Left renal pelvis (tissue), 4 donors: ENCODE measurements around the gene PCYT1B. TPM values are rescaled to one million over a fixed set of nuclear protein-coding genes. Genes with fewer than 3 reads are reported as not detected.
"Not testable (repeated sequence)": the region's sequence is repeated elsewhere in the genome, so short reads cannot be mapped to it uniquely, and the experiment has no call there.

Experiments used
- DNase-seq, 4 donors: peaks; one replicate each; pipeline ENCODE4 v3.0.0-alpha.2; 2013; ENCODE audit warnings: low read depth in 4 of 4, low spot score in 3 of 4
- polyA plus RNA-seq, 4 donors: library from polyadenylated mRNA; unstranded; fragments of 120-200 nt; gene quantifications; one replicate each; pipeline ENCODE4 v1.2.1, GENCODE V29; 2013; ENCODE audit not compliant: insufficient read length in 4 of 4

The PCYT1B gene
- polyA plus RNA-seq = 1 to 10 TPM; 2.6 to 3.8 (median 2.7) TPM

GRCh38 chrX:24647257-24648058 lies at the start of gene PCYT1B:
Gene PCYT1B (minus strand): TSS chrX:24647347. CDS start chrX:24647105, 242 bp downstream.
- DNase-seq = peak; percentile 33 to 64 (median 46)

GRCh38 chrX:24696294-24696693 lies 49.1 kb upstream of the PCYT1B start:
- no peak for DNase-seq

- no peak for DNase-seq
Observed at GRCh38 chrX:24694825-24695224, 47.7 kb upstream of the PCYT1B start.

GRCh38 chrX:24693453-24694202 lies 46.5 kb upstream of the PCYT1B start, which contains the start of gene POLA1:
Gene POLA1 (plus strand): TSS chrX:24693918. CDS start chrX:24693962, 44 bp downstream.
- peak; percentile 87 to 90 (median 88) for DNase-seq

GRCh38 chrX:24692305-24692704 lies 45.2 kb upstream of the PCYT1B start:
- DNase-seq = no peak

GRCh38 chrX:24684048-24684447 lies 36.9 kb upstream of the PCYT1B start:
- DNase-seq = no peak

GRCh38 chrX:24682739-24683432 lies 35.7 kb upstream of the PCYT1B start:
- no peak for DNase-seq

GRCh38 chrX:24676403-24677024 lies 29.4 kb upstream of the PCYT1B start:
- no peak for DNase-seq

- no peak for DNase-seq
Observed at GRCh38 chrX:24673424-24673823, 26.3 kb upstream of the PCYT1B start.

GRCh38 chrX:24672701-24673190 lies 25.6 kb upstream of the PCYT1B start:
- no peak for DNase-seq

- no peak for DNase-seq
Observed at GRCh38 chrX:24668111-24668510, 21.0 kb upstream of the PCYT1B start.

- DNase-seq = no peak
Observed at GRCh38 chrX:24662352-24662751, 15.2 kb upstream of the PCYT1B start.

- DNase-seq = no peak
Observed at GRCh38 chrX:24661292-24661691, 14.1 kb upstream of the PCYT1B start.

GRCh38 chrX:24659646-24660045 lies 12.5 kb upstream of the PCYT1B start:
- no peak for DNase-seq

- no peak for DNase-seq
Observed at GRCh38 chrX:24659106-24659505, 12.0 kb upstream of the PCYT1B start.

- DNase-seq = no peak
Observed at GRCh38 chrX:24658421-24658820, 11.3 kb upstream of the PCYT1B start.

- DNase-seq = no peak
Observed at GRCh38 chrX:24657671-24658386, 10.7 kb upstream of the PCYT1B start.

GRCh38 chrX:24655679-24656078 lies 8.5 kb upstream of the PCYT1B start:
- DNase-seq = not testable (repeated sequence)

GRCh38 chrX:24651783-24652182 lies 4.6 kb upstream of the PCYT1B start:
- no peak for DNase-seq

GRCh38 chrX:24648495-24648894 lies 1.3 kb upstream of the PCYT1B start:
- DNase-seq = no peak
